PC-9 (cell line): Measurements from ENCODE around the gene SCGB1D2.

Experiments used
- EZH2 ChIP-seq: fragments of 200-600 bp; sonication (generic); IDR thresholded peaks from 2 replicates; pipeline ENCODE4 v1.8.0; 2017; ENCODE audit warnings: antibody characterized with exemption, low read depth
- TF ChIP-seq, protein P1 (sequence below): fragments of 200-600 bp; sonication (generic); conservative IDR thresholded peaks from 2 replicates; pipeline ENCODE4 v1.6.1; 2017; ENCODE audit warnings: mixed run types, antibody characterized with exemption, mild to moderate bottlenecking, moderate library complexity

DNA sequence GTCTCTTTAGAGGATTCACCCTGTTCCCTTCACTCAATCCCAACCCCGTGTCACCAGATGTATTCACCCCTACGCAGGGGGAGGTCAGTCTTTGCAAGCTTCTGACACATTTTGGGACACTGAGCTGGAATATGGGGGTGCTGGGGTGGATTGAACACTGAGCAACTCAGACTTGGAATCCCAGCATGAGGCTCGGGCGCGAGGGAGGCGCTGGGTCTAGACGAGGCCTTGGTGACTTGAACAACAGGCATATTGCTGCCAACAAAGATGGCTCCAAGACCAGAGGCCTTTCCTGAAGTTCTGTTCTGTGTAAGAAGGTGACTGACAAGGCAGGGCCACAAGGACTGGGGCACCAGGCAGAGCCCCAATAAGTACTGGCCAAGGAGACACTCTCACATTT lies 36.6 kb upstream of the SCGB1D2 start:
- TF ChIP-seq, protein P1, sequence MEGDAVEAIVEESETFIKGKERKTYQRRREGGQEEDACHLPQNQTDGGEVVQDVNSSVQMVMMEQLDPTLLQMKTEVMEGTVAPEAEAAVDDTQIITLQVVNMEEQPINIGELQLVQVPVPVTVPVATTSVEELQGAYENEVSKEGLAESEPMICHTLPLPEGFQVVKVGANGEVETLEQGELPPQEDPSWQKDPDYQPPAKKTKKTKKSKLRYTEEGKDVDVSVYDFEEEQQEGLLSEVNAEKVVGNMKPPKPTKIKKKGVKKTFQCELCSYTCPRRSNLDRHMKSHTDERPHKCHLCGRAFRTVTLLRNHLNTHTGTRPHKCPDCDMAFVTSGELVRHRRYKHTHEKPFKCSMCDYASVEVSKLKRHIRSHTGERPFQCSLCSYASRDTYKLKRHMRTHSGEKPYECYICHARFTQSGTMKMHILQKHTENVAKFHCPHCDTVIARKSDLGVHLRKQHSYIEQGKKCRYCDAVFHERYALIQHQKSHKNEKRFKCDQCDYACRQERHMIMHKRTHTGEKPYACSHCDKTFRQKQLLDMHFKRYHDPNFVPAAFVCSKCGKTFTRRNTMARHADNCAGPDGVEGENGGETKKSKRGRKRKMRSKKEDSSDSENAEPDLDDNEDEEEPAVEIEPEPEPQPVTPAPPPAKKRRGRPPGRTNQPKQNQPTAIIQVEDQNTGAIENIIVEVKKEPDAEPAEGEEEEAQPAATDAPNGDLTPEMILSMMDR: no peak
- no peak for TF ChIP-seq EZH2
